Measurements from ENCODE around the gene PRPF31.
"Not testable (repeated sequence)": the region's sequence is repeated elsewhere in the genome, so short reads cannot be mapped to it uniquely, and the experiment has no call there.

PRPF31 gene

DNA sequence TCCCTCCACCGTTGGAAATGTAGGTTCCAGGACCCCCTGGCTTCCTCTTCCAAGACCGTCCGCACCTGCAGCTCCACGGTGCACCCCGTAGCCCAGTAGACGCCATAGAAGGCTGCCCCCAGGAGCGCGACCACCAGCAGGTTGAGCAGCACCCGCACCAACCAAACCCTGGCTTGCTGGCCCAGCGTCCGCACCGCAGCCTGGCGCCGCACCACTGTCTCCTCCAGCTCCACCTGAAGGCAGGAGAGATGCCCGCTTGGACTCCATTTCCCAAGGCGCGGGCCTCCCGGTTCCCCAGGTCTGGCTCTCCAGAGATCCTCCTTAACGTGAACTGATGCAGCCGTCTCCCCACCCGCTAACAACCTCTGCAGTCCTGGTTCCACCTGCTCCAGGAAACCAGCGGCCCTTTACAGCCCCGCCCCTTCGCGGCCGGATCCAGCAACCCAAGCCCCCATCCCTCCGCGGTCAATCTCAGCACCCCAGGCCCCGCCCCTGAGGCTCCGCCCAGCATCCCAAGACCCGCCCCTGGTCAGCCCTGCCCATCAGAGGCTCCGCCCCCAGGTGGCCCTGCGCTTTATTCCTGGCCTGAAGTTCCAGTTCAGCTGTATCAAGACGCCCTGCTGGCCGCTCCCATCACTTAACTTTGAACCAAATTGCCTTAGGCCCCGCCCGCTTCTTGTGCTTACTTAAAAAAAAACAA is 49.0 kb downstream of the PRPF31 start:
- peak; percentile 21 for DNase-seq (ENCODE audit: low read depth)

DNA sequence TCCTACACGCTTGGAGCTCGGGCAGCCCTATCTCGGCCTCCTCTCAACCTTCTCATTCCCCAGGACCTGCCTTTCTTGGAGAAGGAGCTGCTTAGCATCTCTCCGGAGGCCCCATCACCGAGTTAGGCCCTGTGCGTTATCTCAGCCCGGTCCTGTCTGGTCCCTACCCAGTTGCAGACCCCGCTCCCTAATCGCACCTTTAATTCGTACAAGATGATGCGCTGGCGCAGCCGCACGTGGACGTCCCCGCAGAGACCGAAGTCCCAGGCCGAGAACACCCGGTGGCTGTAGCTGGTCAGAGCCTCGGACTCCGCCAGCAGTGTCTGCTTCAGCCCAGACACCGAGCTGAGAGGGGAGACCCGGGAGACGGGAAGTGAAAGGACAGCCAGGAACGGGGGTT is 49.7 kb downstream of the PRPF31 start:
- DNase-seq (ENCODE audit: low read depth) = no peak

DNA sequence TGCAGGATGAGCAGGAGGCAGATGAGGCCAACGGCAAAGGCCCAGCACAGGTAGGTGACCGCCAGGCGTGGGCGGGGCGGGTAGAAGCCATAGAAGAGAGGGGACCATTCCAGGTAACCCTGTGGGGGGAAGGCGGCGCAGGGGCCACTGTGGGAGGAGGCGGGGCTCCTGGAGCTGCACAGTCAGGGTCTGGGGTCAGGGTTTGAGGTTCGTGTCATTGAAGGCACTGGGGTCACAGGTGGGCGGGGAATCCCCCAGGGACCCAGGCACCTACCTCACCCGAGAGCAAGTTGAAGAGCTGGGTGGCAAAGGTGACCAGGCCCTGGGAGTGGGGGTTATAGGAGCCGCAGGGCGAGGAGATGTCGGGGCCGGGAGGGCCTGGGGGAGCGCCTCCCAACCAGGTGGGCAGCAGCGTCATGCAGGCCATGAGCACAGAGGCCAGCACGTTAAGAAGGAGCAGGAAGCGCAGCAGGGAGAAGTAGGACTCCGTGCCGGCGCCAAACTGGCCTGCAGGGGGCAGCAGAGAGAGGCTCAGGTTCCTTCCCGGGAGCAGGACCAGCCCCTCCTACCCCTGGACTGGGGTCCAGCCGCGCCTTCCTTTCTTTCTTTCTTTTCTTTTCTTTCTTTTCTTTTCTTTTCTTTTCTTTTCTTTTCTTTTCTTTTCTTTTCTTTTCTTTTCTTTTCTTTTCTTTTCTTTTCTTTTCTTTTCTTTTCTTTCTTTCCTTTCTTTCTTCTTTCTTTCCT is 52.8 kb downstream of the PRPF31 start:
- DNase-seq (ENCODE audit: low read depth) = peak; percentile 73

DNA sequence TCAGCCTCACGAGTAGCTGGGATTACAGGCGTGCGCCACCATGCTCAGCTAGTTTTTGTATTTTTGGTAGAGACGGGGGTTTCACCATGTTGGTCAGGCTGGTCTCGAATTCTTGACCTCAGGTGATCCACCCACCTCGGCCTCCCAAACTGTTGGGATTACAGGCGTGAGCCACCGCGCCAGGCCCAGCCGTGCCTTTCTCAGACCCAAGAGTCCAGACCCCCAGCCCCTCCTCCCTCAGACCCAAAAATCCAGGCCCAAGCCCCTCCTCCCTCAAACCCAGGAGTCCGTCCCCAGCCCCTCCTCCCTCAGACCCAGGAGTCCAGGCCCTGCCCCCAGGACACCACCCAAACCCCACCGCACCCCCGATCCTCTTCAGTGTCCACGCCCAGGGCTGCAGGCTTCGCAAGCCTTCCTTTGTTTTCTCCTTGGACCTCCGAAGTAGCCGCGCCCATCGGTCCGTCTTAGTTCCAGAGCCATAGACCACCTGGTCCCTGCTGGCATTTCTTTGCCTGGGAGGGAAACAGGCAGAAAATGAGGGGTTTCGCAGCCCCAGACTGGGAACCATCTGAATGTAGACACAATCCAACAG is 53.7 kb downstream of the PRPF31 start:
- no peak for DNase-seq (ENCODE audit: low read depth)

DNA sequence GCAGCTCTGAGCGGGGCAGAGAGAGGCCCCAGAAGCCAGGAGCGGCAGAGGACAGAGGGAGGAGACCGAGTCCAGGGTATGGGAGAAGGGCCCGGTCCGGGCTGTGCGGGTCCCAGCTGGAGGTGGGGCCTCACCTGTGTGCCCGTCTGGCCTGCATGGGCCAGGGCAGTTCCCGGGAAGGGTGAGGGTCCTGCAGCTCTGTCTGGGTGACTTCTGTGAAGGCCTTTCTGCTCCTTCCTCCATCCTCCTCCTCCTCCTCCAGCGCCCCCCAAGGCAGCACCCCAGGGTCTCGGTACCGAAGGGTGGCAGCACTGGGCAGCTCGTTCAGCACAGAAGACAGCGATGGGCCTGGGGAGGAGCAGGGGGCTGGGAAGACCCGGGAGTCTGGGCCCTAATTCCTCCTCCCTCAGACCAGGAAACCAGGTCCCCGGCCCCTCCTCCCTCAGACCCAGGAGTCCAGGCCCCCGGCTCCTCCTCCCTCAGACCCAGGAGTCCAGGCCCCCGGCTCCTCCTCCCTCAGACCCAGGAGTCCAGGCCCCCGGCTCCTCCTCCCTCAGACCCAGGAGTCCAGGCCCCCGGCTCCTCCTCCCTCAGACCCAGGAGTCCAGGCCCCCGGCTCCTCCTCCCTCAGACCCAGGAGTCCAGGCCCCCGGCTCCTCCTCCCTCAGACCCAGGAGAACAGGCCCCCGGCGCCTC is 56.3 kb downstream of the PRPF31 start:
- DNase-seq (ENCODE audit: low read depth) = not testable (repeated sequence)

DNA sequence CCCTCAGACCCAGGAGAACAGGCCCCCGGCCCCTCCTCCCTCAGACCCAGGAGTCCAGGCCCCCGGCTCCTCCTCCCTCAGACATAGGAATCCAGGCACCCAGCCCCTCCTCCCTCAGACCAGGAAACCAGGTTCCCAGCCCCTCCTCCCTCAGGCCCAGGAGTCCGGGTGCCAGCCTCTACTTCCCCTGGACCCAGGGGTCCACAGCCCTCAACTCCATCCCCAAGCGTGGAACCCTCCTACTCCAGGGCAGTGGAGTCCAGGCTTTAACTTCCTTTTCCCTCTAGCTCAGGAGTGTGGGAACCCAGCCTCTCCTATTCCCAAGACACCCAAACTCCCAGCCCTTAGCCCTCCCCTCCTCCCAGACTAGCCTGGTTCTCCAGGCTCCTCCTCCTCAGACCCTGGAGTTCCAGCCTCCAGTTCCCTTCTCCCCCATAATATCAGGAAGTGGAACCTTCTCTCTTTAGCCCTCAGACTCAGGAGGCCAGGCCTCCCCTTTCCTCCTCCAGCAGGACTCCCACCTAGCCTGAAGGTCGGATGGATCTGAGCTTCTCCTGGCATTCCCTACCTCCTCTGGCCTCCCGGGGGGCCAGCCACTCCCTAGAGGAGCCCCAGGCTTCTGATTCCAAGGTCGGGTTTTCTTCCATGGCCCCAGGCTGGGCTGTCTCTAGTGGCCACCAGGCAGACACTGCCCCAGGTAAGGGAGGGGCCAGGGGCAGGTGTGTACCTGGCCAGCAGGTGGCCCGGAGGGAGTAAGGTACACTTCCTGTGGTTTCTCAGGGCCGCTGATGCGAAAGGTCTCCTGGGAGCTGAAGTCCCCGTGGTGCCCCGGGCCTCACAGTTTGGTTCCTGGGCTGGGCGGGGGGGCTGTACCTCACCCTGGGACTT is 57.2 kb downstream of the PRPF31 start, which contains the start of gene TMC4:
Gene TMC4, minus strand, starts transcription at position 690 of the 888 bp plus-strand sequence. Its CDS starts 43 bp downstream, at position 647.
- no peak for DNase-seq (ENCODE audit: low read depth)

DNA sequence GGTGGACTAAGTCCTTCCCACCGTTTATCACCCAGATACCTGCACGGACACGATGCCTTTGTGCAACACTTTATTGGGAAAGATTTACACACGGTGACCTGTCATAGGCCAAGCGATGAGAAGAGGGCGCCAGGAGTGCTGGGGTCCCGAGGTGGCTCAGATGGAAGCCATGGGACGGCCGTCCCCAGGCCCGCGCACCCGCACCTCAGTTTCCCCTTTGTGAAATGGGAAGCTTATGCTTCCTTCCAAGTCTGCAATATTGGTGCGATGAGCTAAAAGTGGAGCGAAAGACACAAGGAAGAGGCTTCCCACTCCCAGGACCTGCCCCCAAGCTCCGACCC is 57.8 kb downstream of the PRPF31 start:
- DNase-seq (ENCODE audit: low read depth) = no peak

DNA sequence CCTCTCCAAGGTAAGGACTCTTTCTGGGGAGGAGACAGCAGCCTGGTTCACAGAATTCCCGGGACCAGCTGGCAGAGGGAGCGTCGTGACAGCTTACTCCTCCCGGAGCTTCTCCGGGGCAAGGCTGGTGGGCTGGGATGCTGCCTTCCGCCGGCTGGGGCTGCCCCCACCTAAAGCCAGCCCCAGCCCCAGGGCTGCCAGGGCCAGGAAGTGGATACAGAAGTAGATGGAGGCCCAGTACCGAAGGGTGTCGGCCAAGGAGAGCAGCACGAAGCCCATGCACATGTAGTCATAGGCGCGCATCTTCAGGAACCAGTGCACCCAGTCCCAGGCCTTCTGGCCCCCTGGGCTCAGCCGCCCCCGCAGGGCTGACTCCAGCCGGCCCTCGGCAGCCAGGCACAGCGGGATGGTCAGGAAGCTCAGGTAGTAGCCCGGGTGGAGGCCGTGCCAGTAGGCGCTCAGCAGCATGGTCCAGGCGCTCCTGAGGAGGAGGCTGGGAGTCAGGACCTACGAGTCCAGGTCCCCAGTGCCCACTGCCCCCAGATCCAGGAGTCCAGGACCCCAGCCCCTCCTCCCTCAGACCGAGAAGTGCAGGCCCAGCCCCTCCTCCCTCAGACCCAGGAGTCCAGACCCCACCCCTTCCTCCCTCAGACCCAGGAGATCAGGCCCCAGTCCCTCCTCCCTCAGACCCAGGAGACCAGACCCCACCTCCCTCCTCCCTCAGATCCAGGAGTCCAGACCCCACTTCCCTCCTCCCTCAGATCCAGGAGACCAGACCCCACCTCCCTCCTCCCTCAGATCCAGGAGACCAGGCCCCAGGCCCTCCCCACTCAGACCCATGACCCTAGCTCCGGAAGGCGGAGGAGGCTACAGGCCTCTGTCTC is 58.6 kb downstream of the PRPF31 start:
- DNase-seq (ENCODE audit: low read depth) = no peak

DNA sequence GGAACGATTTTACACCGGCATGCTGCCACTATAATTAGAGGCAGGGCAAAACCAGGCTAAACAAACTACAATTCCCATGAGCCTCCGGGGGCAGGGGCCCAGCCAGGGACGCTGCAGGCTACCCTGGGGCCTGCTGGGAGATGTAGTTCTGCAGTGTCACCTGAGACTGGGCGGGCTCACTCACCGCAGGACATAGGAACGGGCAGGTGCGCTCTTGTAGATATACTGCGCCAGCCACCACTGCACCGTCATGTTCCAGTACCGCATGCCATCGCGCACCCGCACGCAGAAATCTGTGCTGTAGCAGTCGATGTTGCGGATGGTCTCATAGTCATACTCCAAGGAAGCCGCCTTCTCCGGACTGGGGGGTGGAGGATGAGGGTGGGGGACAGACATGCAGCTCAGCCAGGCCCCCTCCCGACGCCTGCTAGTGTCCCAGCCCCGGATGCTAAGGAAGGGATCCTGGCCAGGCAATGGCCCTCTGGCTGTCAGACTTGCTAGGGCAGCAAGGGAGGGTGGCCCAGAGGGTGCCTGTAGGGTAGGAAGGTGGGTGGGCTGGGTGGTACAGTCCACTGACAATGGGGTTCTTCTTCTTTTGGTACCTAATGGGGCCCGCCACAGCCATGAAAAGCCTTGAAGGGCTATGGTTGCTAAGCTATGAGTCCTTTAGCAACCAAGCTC is 63.2 kb downstream of the PRPF31 start:
- no peak for DNase-seq (ENCODE audit: low read depth)

DNA sequence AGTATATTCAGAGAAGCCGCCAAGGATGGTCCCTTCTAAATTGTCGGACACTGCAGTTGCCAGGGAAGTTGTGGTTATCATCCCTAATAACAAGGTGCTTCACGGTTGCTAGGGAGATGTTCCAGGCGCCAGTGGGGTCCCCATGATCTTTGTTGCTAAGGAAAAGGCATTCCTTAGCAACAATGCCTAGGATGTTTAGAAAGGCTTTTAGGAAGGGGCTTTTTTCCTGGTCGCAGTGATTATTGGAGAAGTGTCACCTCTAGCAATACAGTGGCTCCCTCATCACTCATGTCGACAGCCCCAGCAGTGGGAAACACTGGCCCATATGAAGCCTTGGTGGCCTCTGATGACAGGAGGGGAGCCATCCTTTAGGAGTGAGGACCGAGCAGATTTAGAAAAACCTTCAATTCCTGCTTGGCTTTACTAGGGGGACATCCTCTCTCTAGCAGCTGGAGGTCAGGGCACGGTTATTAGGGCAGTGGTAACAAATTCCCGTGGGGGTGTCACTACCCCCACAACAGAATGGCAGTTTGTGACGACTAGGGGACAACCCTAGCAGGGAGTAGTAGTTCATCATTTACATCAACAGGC is 63.8 kb downstream of the PRPF31 start:
- DNase-seq (ENCODE audit: low read depth) = no peak

DNA sequence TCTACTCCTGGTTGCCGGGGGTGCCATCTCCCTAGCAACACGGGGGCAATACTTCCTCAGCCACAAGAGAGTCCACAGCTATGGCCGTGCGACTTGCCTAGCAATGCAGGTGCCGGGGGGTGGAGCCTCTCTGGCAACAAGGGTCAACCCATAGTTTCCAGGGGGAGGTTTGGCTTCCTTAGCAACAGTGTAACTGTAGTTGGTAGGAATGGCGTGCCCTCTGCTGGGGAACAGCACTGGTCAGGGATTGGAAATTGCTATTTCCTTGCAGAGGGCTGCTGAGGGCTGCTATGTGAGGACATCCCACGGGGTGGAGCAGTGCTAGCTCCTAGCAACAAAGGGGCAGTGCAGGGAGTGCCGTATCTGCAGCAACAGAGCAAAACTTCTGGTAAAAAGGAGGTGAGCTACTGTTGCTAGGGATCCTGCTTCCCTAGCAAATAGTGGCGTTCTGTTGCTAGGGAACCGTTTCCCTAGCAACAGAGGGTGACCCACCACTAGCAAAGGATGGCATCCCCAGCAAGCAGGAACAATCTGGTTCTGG is 64.4 kb downstream of the PRPF31 start:
- no peak for DNase-seq (ENCODE audit: low read depth)

DNA sequence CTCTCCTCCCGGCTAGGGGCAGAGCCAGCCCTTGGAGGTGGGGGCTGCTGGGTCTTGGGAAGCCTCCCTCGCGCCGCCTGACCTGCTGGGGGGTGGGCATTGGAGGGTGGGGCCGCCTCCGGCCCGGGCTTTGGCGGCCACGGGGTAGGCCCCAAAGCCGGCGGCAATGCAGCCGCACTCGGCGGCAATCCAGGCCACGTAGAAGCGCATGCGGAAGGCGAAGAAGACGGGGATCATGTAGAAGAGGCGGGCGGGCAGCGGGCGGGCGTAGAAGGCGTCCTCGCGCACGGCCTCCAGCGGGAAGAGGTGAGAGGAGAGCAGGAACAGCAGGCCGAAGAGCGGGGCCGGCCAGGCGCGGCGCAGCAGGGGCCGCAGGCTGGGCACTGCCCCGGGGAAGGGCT is 65.1 kb downstream of the PRPF31 start:
- DNase-seq (ENCODE audit: low read depth) = no peak
